Eye (tissue), 1 donor: ENCODE data around the gene TRMT112.

Experiments
- DNase-seq: peaks from one replicate; pipeline ENCODE4 v3.0.0-alpha.2; 2015

Gene TRMT112

GRCh38 chr11:64290352-64291261, 26.8 kb downstream of the TRMT112 start:
- no peak for DNase-seq

GRCh38 chr11:64289002-64289564, 28.3 kb downstream of the TRMT112 start:
- DNase-seq, result no peak

- no peak for DNase-seq
Measured at GRCh38 chr11:64288353-64288750, 29.0 kb downstream of the TRMT112 start.

- DNase-seq, result no peak
Measured at GRCh38 chr11:64287676-64288352, 29.5 kb downstream of the TRMT112 start.

- no peak for DNase-seq
Measured at GRCh38 chr11:64286801-64287159, 30.6 kb downstream of the TRMT112 start.

GRCh38 chr11:64285885-64286800, 31.2 kb downstream of the TRMT112 start:
- no peak for DNase-seq

GRCh38 chr11:64284962-64285884, 32.1 kb downstream of the TRMT112 start, which contains the start of gene GPR137:
Gene GPR137, plus strand, starts transcription at chr11:64285848. Its CDS starts 677 bp downstream, at chr11:64286525.
- DNase-seq, result peak; percentile 96

- peak; percentile 97 for DNase-seq
Measured at GRCh38 chr11:64284048-64284961, 33.1 kb downstream of the TRMT112 start, which contains the start of gene BAD. Gene BAD, minus strand, starts transcription at chr11:64284665. Its CDS starts 297 bp downstream, at chr11:64284368.

- DNase-seq, result no peak
Measured at GRCh38 chr11:64283092-64283491, 34.3 kb downstream of the TRMT112 start.

- DNase-seq, result no peak
Measured at GRCh38 chr11:64281957-64282770, 35.2 kb downstream of the TRMT112 start.

- no peak for DNase-seq
Measured at GRCh38 chr11:64278576-64279190, 38.7 kb downstream of the TRMT112 start.

GRCh38 chr11:64276653-64277431, 40.5 kb downstream of the TRMT112 start:
- no peak for DNase-seq

GRCh38 chr11:64275841-64276240, 41.5 kb downstream of the TRMT112 start:
- DNase-seq, result no peak

GRCh38 chr11:64275031-64275800, 42.1 kb downstream of the TRMT112 start:
- DNase-seq, result no peak

GRCh38 chr11:64269540-64270220, 47.7 kb downstream of the TRMT112 start:
- peak; percentile 100 for DNase-seq

- DNase-seq, result peak; percentile 75
Measured at GRCh38 chr11:64268893-64269539, 48.3 kb downstream of the TRMT112 start.
